H1 (cell line): ENCODE data around the gene MYH7B. TPM values are rescaled to one million over a fixed set of nuclear protein-coding genes. Genes with fewer than 3 reads are reported as not detected.

Source experiments
- CTCF ChIA-PET: fragments of 300-600 bp; sonication (Branson Sonifier 250); formaldehyde crosslinking; loops from one replicate; lab custom pipeline; 2021; ENCODE audit not compliant: partially characterized antibody; lab: Charles Lee
- POLR2A ChIA-PET: fragments of 300-600 bp; sonication (Branson Sonifier 250); formaldehyde crosslinking; loops from one replicate; lab custom pipeline; 2021; ENCODE audit warnings: inconsistent platforms; ENCODE audit not compliant: partially characterized antibody; lab: Charles Lee
- DNase-seq, 2 experiments: peaks; one replicate each; pipeline versions ENCODE4 v3.0.0 to v3.0.0-alpha.2; 2010 to 2022; ENCODE audit warnings: low spot score in 2 of 2, low read depth in 1 of 2, mixed read lengths in 1 of 2
- FAIRE-seq: peaks from 2 replicates; lab custom pipeline; 2011; peaks lifted over from hg19 to GRCh38; lab: Jason Lieb, UNC
- H2AFZ ChIP-seq: 2 replicates; pipeline ENCODE4 v1.8.1; 2012; ENCODE audit warnings: low read length, inconsistent platforms
- H2AK5ac ChIP-seq: 2 replicates; pipeline ENCODE4 v1.6.1; 2013; ENCODE audit warnings: low read depth, low read length
- H2BK120ac ChIP-seq: replicated peaks from 2 replicates; pipeline ENCODE3; 2013; ENCODE audit warnings: low read depth, low read length, inconsistent platforms
- H2BK12ac ChIP-seq: 2 replicates; pipeline ENCODE4 v1.6.1; 2013; ENCODE audit warnings: low read depth, low read length
- H2BK15ac ChIP-seq: 2 replicates; pipeline ENCODE4 v1.6.1; 2013; ENCODE audit warnings: low read length
- H2BK20ac ChIP-seq: 2 replicates; pipeline ENCODE4 v1.6.1; 2013; ENCODE audit warnings: low read length
- H2BK5ac ChIP-seq: 2 replicates; pipeline ENCODE4 v1.6.1; 2013; ENCODE audit warnings: low read depth, low read length
- H3K14ac ChIP-seq: 2 replicates; pipeline ENCODE4 v1.6.1; 2013; ENCODE audit warnings: inconsistent platforms; ENCODE audit not compliant: insufficient read length
- H3K18ac ChIP-seq: 2 replicates; pipeline ENCODE4 v1.6.1; 2013; ENCODE audit warnings: low read length; ENCODE audit errors: extremely low read depth
- H3K23ac ChIP-seq: 2 replicates; pipeline ENCODE4 v1.6.1; 2013; ENCODE audit warnings: inconsistent platforms; ENCODE audit not compliant: insufficient read length
- H3K23me2 ChIP-seq: 2 replicates; pipeline ENCODE4 v1.6.1; 2013; ENCODE audit warnings: low read depth, low read length
- H3K27ac ChIP-seq: 2 replicates; pipeline ENCODE4 v1.6.1; 2011; ENCODE audit warnings: low read depth, low read length, inconsistent platforms
- H3K27me3 ChIP-seq, 4 experiments: replicated peaks in 1 of 4; 1 replicate in 1 of 4; 2 replicates in 3 of 4; pipeline versions ENCODE4 v1.6.1 to v1.8.1; 2011 to 2013; ENCODE audit warnings: low read length in 3 of 4, mild to moderate bottlenecking in 3 of 4, inconsistent platforms in 2 of 4, mixed read lengths in 2 of 4, moderate library complexity in 1 of 4; ENCODE audit not compliant: control insufficient read depth in 3 of 4, insufficient read depth in 3 of 4; ENCODE audit errors: extremely low read depth in 1 of 4
- H3K36me3 ChIP-seq, 4 experiments: 2 replicates each; pipeline versions ENCODE4 v1.6.1 to v1.8.1; 2011 to 2013; ENCODE audit warnings: mild to moderate bottlenecking in 4 of 4, low read length in 3 of 4, moderate library complexity in 2 of 4, control low read depth in 1 of 4, inconsistent platforms in 1 of 4; ENCODE audit not compliant: insufficient read depth in 4 of 4, control insufficient read depth in 2 of 4
- H3K4ac ChIP-seq: replicated peaks from 2 replicates; pipeline ENCODE3; 2013; ENCODE audit warnings: low read length, low read depth, mixed read lengths, inconsistent platforms; ENCODE audit not compliant: insufficient read length
- H3K4me1 ChIP-seq, 4 experiments: replicated peaks in 1 of 4; 1 replicate in 1 of 4; 2 replicates in 3 of 4; pipeline versions ENCODE4 v1.6.1 to v1.8.1; 2011 to 2013; ENCODE audit warnings: low read length in 3 of 4, inconsistent platforms in 2 of 4, mixed read lengths in 1 of 4; ENCODE audit not compliant: insufficient read depth in 4 of 4, control insufficient read depth in 3 of 4
- H3K4me2 ChIP-seq, 2 experiments: 2 replicates each; pipeline versions ENCODE4 v1.6.1 to v1.8.1; 2011 to 2013; ENCODE audit warnings: low read depth in 2 of 2, low read length in 2 of 2, control low read depth in 1 of 2, inconsistent platforms in 1 of 2, mild to moderate bottlenecking in 1 of 2; ENCODE audit not compliant: insufficient read depth in 1 of 2
- H3K4me3 ChIP-seq, 4 experiments: fragments of 200-600, 300-600 bp in 1 of 4; sonication (generic), shearing (Covaris generic), sonication (Bioruptor Twin) in 1 of 4; 2 replicates each; pipeline versions ENCODE4 v1.5.1 to v1.8.1; 2011 to 2016; ENCODE audit warnings: low read length in 4 of 4, low read depth in 3 of 4, control low read depth in 2 of 4, inconsistent platforms in 2 of 4, mild to moderate bottlenecking in 2 of 4, mixed read lengths in 1 of 4, moderate library complexity in 1 of 4; ENCODE audit not compliant: insufficient read depth in 2 of 4; ENCODE audit errors: extremely low read depth in 1 of 4
- H3K56ac ChIP-seq: replicated peaks from 2 replicates; pipeline ENCODE3; 2013; ENCODE audit warnings: low read depth, mild to moderate bottlenecking, mixed read lengths, low read length, inconsistent platforms; ENCODE audit not compliant: insufficient read length
- H3K79me1 ChIP-seq: 2 replicates; pipeline ENCODE4 v1.6.1; 2013; ENCODE audit warnings: low read depth, low read length, control low read depth
- H3K79me2 ChIP-seq, 2 experiments: 2 replicates each; pipeline versions ENCODE4 v1.6.1 to v1.8.1; 2012 to 2013; ENCODE audit warnings: low read length in 2 of 2, mild to moderate bottlenecking in 2 of 2, inconsistent platforms in 1 of 2; ENCODE audit not compliant: insufficient read depth in 2 of 2, control insufficient read depth in 1 of 2
- H3K9ac ChIP-seq, 4 experiments: replicated peaks in 1 of 4; 1 replicate in 1 of 4; 2 replicates in 3 of 4; pipeline versions ENCODE4 v1.6.1 to v1.8.1; 2011 to 2013; ENCODE audit warnings: low read depth in 3 of 4, low read length in 3 of 4, control low read depth in 2 of 4, mild to moderate bottlenecking in 2 of 4, moderate library complexity in 2 of 4, inconsistent platforms in 1 of 4; ENCODE audit errors: extremely low read depth in 1 of 4
- H3K9me3 ChIP-seq, 2 experiments: 2 replicates each; pipeline versions ENCODE4 v1.6.1 to v1.8.1; 2012 to 2013; ENCODE audit warnings: mild to moderate bottlenecking in 2 of 2, moderate library complexity in 2 of 2, control low read depth in 1 of 2, inconsistent platforms in 1 of 2, low read depth in 1 of 2, low read length in 1 of 2, mixed read lengths in 1 of 2; ENCODE audit not compliant: insufficient read depth in 2 of 2
- H4K20me1 ChIP-seq, 2 experiments: replicated peaks in 1 of 2; 2 replicates each; pipeline versions ENCODE3 to v1.8.1; 2011 to 2013; ENCODE audit warnings: inconsistent platforms in 2 of 2, low read length in 2 of 2, mild to moderate bottlenecking in 1 of 2; ENCODE audit not compliant: insufficient read depth in 2 of 2, control insufficient read depth in 1 of 2
- H4K5ac ChIP-seq: 2 replicates; pipeline ENCODE4 v1.6.1; 2013; ENCODE audit warnings: low read length, low read depth, mixed read lengths, inconsistent platforms; ENCODE audit not compliant: insufficient read length
- H4K8ac ChIP-seq: 2 replicates; pipeline ENCODE4 v1.8.0; 2013; ENCODE audit warnings: mild to moderate bottlenecking, moderate library complexity, low read length, inconsistent platforms; ENCODE audit not compliant: insufficient read depth; ENCODE audit errors: extremely low read depth
- H4K91ac ChIP-seq: replicated peaks from 2 replicates; pipeline ENCODE3; 2013; ENCODE audit warnings: low read length, mixed read lengths, inconsistent platforms; ENCODE audit not compliant: insufficient read length
- EP300 ChIP-seq, 2 experiments: IDR thresholded peaks; 1 replicate in 1 of 2; 2 replicates in 1 of 2; pipeline ENCODE4 v1.6.1; 2011 to 2012; ENCODE audit warnings: low read depth in 2 of 2, low read length in 2 of 2, mild to moderate bottlenecking in 2 of 2, borderline replicate concordance in 1 of 2, inconsistent platforms in 1 of 2, moderate library complexity in 1 of 2
- RBBP5 ChIP-seq: IDR thresholded peaks from 2 replicates; pipeline ENCODE4 v1.7.1; 2012; ENCODE audit warnings: low read depth, mild to moderate bottlenecking, inconsistent platforms, low read length, moderate library complexity, borderline replicate concordance
- SP1 ChIP-seq: IDR thresholded peaks from 2 replicates; pipeline ENCODE4 v1.6.1; 2011; ENCODE audit warnings: low read depth, low read length
- WGBS, 2 experiments: shearing (Covaris generic) in 1 of 2; methylation state at CpG; one replicate each; pipeline versions ENCODE4 v1.1.6 to v1.1.7; 2013 to 2015; ENCODE audit warnings: low lambda C conversion rate in 2 of 2, mixed read lengths in 2 of 2, inconsistent platforms in 1 of 2, low coverage in 1 of 2, missing lambda C conversion rate in 1 of 2; ENCODE audit not compliant: insufficient replicate concordance in 2 of 2, insufficient coverage in 1 of 2, insufficient read length in 1 of 2; ENCODE audit errors: extremely low coverage in 1 of 2, missing lambda C conversion rate in 1 of 2; 5-methylcytosine and 5-hydroxymethylcytosine counted together
- polyA plus RNA-seq, 7 experiments: library from polyadenylated mRNA; depleted of rRNA in 3 of 7; stranded (reverse) in 5 of 7; unstranded in 2 of 7; fragments of >200 nt in 5 of 7; fragments of 200-250 nt in 2 of 7; gene quantifications; 1 replicate in 5 of 7; 2 replicates in 1 of 7; 4 replicates in 1 of 7; pipeline versions ENCODE4 v1.2.1 to v1.2.3, GENCODE V29; 2011 to 2013; ENCODE audit warnings: missing spikeins in 2 of 7, mixed read lengths in 2 of 7
- total RNA-seq: library from RNA; stranded (reverse); fragmentation: NEBNext Ultra II Directional; extraction: Animal tissue kit (Norgen Biotek cat#: 25700); gene quantifications from 2 replicates; pipeline ENCODE4 v1.2.1, GENCODE V29; 2021

Gene MYH7B
- total and polyA plus RNA-seq, 2 of the 8 experiments (the other 6 are each of a cell fraction or from before 2014, with no cell fraction given), result 0.15 to 0.30 TPM

- no peak overlapping the region for H2BK15ac ChIP-seq
- no peak for TF ChIP-seq RBBP5
- 0 out of 3 replicates have a peak, but pooled peaks of 1 of the 2 experiments have one; percentile 1 for TF ChIP-seq EP300 (IDR thresholded peaks at IDR 0.05; ENCODE audit: borderline replicate concordance in 1 of 2, low read depth in 2 of 2, low read length in 2 of 2)
- TF ChIP-seq SP1, result no peak
- H3K4me2 ChIP-seq, result peak overlapping the region; percentile 77 to 78
- DNase-seq (no peak), FAIRE-seq (no peak)
- H4K20me1 ChIP-seq, result no peaks in the 10 kb centered on the region
- H3K56ac ChIP-seq, result peak overlapping the region; percentile 5
- no peak overlapping the region for H2AK5ac ChIP-seq
- 31% methylated on average over 6 of the region's 6 CpGs; no CpG with 5 or more reads in 1 of the 2 experiments for WGBS, 2 experiments
- no peak overlapping the region; the same call in 1 of the 2 replicates for H3K27ac ChIP-seq
- 0 out of 2 replicates have a peak overlapping the region, but pooled peaks have one; percentile 4 for H2AFZ ChIP-seq
- CTCF ChIA-PET, result interaction anchor here (1.0 to 3.3 kb wide), 7 partner anchors 12 to 82 kb away, joined by 3 to 48 read pairs (median 5); partner anchors contain the start of genes ACSS2 and GGT7
- POLR2A ChIA-PET, result interaction anchor here (0.6 to 2.5 kb wide), 16 partner anchors 10 to 328 kb away, joined by 3 to 8 read pairs (median 4); partner anchors contain the start of gene ACSS2
- H3K79me1 ChIP-seq, result no peaks in the 10 kb centered on the region
- H3K36me3 ChIP-seq, result peaks cover 0 to 3% (median 0%) of the 10 kb centered on the region in 4 experiments; a peak in 1 of 8 replicates
- no peak overlapping the region for H3K23ac ChIP-seq
- H4K91ac ChIP-seq, result no peak overlapping the region
- H3K9ac ChIP-seq, result peak overlapping the region in 1 of 4 experiments; percentile 44; a peak in 2 of 7 replicates
- H2BK12ac ChIP-seq, result no peak overlapping the region
- H2BK5ac ChIP-seq, result no peak overlapping the region; the same call in 1 of the 2 replicates
- H3K4me1 ChIP-seq, result peaks cover 0 to 12% (median under 1%) of the 10 kb centered on the region in 4 experiments; a peak in 4 of 7 replicates
- H3K14ac ChIP-seq, result no peak overlapping the region
- peak overlapping the region; percentile 0 for H4K5ac ChIP-seq
- no peak overlapping the region for H3K4ac ChIP-seq
- H3K18ac ChIP-seq, result 0 out of 2 replicates have a peak overlapping the region, but pooled peaks have one; percentile 48
- H2BK120ac ChIP-seq, result no peak overlapping the region
- peak overlapping the region; percentile 2 to 91 (median 50); a peak in 7 of 8 replicates for H3K4me3 ChIP-seq
- no peak overlapping the region for H2BK20ac ChIP-seq
- peaks cover 4% of the 10 kb centered on the region; the same call in 1 of the 2 replicates for H3K23me2 ChIP-seq
- peaks cover 0 to 5% (median 1%) of the 10 kb centered on the region in 4 experiments; a peak in 3 of 7 replicates for H3K27me3 ChIP-seq
- H3K9me3 ChIP-seq, result no peaks in the 10 kb centered on the region
- no peaks in the 10 kb centered on the region for H3K79me2 ChIP-seq
- no peak overlapping the region for H4K8ac ChIP-seq
Measured at GRCh38 chr20:34956041-34956458, 382 bp downstream of the MYH7B start.
